Liver (tissue), 3 donors: ENCODE results near the gene KCNC4.

Experiments used
- EGR1 ChIP-seq, 2 donors: IDR thresholded peaks; 2 replicates each; pipeline ENCODE4 v1.6.1; 2016 to 2018; ENCODE audit warnings: antibody characterized with exemption in 2 of 2, low read depth in 2 of 2
- FOXA1 ChIP-seq: IDR thresholded peaks from 2 replicates; pipeline ENCODE4 v1.6.1; 2016; ENCODE audit warnings: antibody characterized with exemption
- GABPA ChIP-seq, 2 donors: IDR thresholded peaks in 1 of 2; conservative IDR thresholded peaks in 1 of 2; 2 replicates each; pipeline ENCODE4 v1.6.1; 2016; ENCODE audit warnings: antibody characterized with exemption in 2 of 2, mild to moderate bottlenecking in 1 of 2, moderate library complexity in 1 of 2
- HNF4G ChIP-seq: IDR thresholded peaks from 2 replicates; pipeline ENCODE4 v1.6.1; 2016; ENCODE audit warnings: antibody characterized with exemption
- JUND ChIP-seq, 2 donors: IDR thresholded peaks; 2 replicates each; pipeline ENCODE4 v1.6.1; 2016; ENCODE audit warnings: antibody characterized with exemption in 2 of 2
- RAD21 ChIP-seq, 2 donors: IDR thresholded peaks; 2 replicates each; pipeline ENCODE4 v1.6.1; 2016; ENCODE audit warnings: antibody characterized with exemption in 2 of 2, mild to moderate bottlenecking in 2 of 2
- SP1 ChIP-seq: IDR thresholded peaks from 2 replicates; pipeline ENCODE4 v1.6.1; 2018; ENCODE audit warnings: antibody characterized with exemption, mild to moderate bottlenecking
- TAF1 ChIP-seq: conservative IDR thresholded peaks from 2 replicates; pipeline ENCODE4 v1.6.1; 2016; ENCODE audit warnings: antibody characterized with exemption, mild to moderate bottlenecking
- YY1 ChIP-seq: IDR thresholded peaks from 2 replicates; pipeline ENCODE4 v1.6.1; 2016; ENCODE audit warnings: antibody characterized with exemption, mild to moderate bottlenecking
- TF ChIP-seq, protein P1 (sequence below): fragments of 150-350 bp; IDR thresholded peaks from 2 replicates; pipeline ENCODE4 v1.5.1; 2017; ENCODE audit warnings: improper control_type of control experiment, low read depth, low read length; ENCODE audit not compliant: missing input control
- TF ChIP-seq, protein P2 (sequence below): IDR thresholded peaks from 2 replicates; pipeline ENCODE4 v1.6.1; 2016; ENCODE audit warnings: antibody characterized with exemption
- TF ChIP-seq, protein P3 (sequence below): IDR thresholded peaks from 2 replicates; pipeline ENCODE4 v1.6.1; 2016; ENCODE audit warnings: antibody characterized with exemption, mild to moderate bottlenecking
- TF ChIP-seq, protein P4 (sequence below): IDR thresholded peaks from 2 replicates; pipeline ENCODE4 v1.6.1; 2016; ENCODE audit warnings: antibody characterized with exemption
- TF ChIP-seq, protein P5 (sequence below): IDR thresholded peaks from 2 replicates; pipeline ENCODE4 v1.6.1; 2016; ENCODE audit warnings: antibody characterized with exemption
- donor health status: healthy.
- donor health status: healthy.

DNA sequence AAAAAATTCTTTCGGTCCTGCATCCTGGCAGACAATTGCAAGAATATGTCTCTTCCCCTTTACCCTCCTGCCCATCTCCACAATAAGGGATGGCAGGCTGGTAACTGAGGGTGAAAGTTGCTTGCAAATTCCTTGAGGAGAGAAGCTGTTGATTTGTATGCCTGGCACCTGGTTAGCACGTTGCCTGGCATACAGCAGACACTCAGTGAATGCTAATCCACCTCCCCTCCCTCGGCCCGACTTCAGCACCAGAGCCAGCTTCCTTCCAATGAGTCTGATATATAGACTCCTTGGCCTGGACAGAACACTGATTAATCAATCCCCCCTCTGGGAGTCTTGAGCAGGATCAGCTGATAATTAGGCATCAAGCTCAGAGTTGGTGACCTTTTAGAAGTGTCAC, 39.1 kb downstream of the KCNC4 start:
- TF ChIP-seq, protein P1, sequence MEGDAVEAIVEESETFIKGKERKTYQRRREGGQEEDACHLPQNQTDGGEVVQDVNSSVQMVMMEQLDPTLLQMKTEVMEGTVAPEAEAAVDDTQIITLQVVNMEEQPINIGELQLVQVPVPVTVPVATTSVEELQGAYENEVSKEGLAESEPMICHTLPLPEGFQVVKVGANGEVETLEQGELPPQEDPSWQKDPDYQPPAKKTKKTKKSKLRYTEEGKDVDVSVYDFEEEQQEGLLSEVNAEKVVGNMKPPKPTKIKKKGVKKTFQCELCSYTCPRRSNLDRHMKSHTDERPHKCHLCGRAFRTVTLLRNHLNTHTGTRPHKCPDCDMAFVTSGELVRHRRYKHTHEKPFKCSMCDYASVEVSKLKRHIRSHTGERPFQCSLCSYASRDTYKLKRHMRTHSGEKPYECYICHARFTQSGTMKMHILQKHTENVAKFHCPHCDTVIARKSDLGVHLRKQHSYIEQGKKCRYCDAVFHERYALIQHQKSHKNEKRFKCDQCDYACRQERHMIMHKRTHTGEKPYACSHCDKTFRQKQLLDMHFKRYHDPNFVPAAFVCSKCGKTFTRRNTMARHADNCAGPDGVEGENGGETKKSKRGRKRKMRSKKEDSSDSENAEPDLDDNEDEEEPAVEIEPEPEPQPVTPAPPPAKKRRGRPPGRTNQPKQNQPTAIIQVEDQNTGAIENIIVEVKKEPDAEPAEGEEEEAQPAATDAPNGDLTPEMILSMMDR, result no peak
- TF ChIP-seq YY1 (no peak), GABPA (IDR thresholded peaks at IDR 0.05 in 1 of 2, conservative IDR thresholded peaks at IDR 0.05 in 1 of 2) (no peak), RAD21 (IDR thresholded peaks at IDR 0.05) (no peak), SP1 (no peak), HNF4G (no peak), EGR1 (IDR thresholded peaks at IDR 0.05; ENCODE audit: low read depth in 2 of 2) (no peak), JUND (IDR thresholded peaks at IDR 0.05) (no peak), FOXA1 (no peak), TAF1 (no peak)
- TF ChIP-seq, protein P2, sequence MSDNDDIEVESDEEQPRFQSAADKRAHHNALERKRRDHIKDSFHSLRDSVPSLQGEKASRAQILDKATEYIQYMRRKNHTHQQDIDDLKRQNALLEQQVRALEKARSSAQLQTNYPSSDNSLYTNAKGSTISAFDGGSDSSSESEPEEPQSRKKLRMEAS, result no peak
- TF ChIP-seq, protein P3, sequence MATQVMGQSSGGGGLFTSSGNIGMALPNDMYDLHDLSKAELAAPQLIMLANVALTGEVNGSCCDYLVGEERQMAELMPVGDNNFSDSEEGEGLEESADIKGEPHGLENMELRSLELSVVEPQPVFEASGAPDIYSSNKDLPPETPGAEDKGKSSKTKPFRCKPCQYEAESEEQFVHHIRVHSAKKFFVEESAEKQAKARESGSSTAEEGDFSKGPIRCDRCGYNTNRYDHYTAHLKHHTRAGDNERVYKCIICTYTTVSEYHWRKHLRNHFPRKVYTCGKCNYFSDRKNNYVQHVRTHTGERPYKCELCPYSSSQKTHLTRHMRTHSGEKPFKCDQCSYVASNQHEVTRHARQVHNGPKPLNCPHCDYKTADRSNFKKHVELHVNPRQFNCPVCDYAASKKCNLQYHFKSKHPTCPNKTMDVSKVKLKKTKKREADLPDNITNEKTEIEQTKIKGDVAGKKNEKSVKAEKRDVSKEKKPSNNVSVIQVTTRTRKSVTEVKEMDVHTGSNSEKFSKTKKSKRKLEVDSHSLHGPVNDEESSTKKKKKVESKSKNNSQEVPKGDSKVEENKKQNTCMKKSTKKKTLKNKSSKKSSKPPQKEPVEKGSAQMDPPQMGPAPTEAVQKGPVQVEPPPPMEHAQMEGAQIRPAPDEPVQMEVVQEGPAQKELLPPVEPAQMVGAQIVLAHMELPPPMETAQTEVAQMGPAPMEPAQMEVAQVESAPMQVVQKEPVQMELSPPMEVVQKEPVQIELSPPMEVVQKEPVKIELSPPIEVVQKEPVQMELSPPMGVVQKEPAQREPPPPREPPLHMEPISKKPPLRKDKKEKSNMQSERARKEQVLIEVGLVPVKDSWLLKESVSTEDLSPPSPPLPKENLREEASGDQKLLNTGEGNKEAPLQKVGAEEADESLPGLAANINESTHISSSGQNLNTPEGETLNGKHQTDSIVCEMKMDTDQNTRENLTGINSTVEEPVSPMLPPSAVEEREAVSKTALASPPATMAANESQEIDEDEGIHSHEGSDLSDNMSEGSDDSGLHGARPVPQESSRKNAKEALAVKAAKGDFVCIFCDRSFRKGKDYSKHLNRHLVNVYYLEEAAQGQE, result no peak
- TF ChIP-seq, protein P4, sequence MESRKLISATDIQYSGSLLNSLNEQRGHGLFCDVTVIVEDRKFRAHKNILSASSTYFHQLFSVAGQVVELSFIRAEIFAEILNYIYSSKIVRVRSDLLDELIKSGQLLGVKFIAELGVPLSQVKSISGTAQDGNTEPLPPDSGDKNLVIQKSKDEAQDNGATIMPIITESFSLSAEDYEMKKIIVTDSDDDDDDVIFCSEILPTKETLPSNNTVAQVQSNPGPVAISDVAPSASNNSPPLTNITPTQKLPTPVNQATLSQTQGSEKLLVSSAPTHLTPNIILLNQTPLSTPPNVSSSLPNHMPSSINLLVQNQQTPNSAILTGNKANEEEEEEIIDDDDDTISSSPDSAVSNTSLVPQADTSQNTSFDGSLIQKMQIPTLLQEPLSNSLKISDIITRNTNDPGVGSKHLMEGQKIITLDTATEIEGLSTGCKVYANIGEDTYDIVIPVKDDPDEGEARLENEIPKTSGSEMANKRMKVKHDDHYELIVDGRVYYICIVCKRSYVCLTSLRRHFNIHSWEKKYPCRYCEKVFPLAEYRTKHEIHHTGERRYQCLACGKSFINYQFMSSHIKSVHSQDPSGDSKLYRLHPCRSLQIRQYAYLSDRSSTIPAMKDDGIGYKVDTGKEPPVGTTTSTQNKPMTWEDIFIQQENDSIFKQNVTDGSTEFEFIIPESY, result no peak
- TF ChIP-seq, protein P5, sequence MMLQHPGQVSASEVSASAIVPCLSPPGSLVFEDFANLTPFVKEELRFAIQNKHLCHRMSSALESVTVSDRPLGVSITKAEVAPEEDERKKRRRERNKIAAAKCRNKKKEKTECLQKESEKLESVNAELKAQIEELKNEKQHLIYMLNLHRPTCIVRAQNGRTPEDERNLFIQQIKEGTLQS, result no peak
